ENCODE measurements around the gene KIRREL3.

KIRREL3 gene

GRCh38 chr11:126832387-126832786 is 168.2 kb downstream of the KIRREL3 start:
- Histone ChIP-seq H3F3A (ENCODE audit: insufficient read depth) (no peaks in the 10 kb centered on the region), H3K9me3 (ENCODE audit: insufficient read depth, low read length) (no peaks in the 10 kb centered on the region), H3K27ac (ENCODE audit: low read depth, low read length) (no peak overlapping the region), H3K36me3 (ENCODE audit: low read length) (no peaks in the 10 kb centered on the region), H3K9me2 (replicated peaks; ENCODE audit: insufficient read depth, low read length) (no peaks in the 10 kb centered on the region), H2AFZ (ENCODE audit: low read depth, low read length, severe bottlenecking) (no peak overlapping the region), H3K4me2 (ENCODE audit: low read depth, low read length, poor library complexity, severe bottlenecking) (no peak overlapping the region), H3K79me2 (ENCODE audit: insufficient read depth, low read length) (no peaks in the 10 kb centered on the region), H3K4me3 (ENCODE audit: insufficient read depth, low read length, poor library complexity, severe bottlenecking) (no peak overlapping the region), H3K27me3 (ENCODE audit: low read length) (no peaks in the 10 kb centered on the region), H4K20me1 (ENCODE audit: low read depth, low read length) (no peaks in the 10 kb centered on the region), H3K9ac (ENCODE audit: low read length) (no peak overlapping the region)
- TF ChIP-seq EZH2phosphoT487 (conservative IDR thresholded peaks at IDR 0.05; ENCODE audit: low read length), result no peak
- TF ChIP-seq CTCF (IDR thresholded peaks at IDR 0.05; ENCODE audit: insufficient read depth, low read length, poor library complexity, severe bottlenecking), result no peak

- no peaks in the 10 kb centered on the region for H3K9me3 ChIP-seq (ENCODE audit: insufficient read depth, low read length)
- no peaks in the 10 kb centered on the region for H3K9me2 ChIP-seq (replicated peaks; ENCODE audit: insufficient read depth, low read length)
- no peak overlapping the region for H3K4me2 ChIP-seq (ENCODE audit: low read depth, low read length, poor library complexity, severe bottlenecking)
- H3K27me3 ChIP-seq (ENCODE audit: low read length), result no peaks in the 10 kb centered on the region
- H4K20me1 ChIP-seq (ENCODE audit: low read depth, low read length), result no peaks in the 10 kb centered on the region
- H2AFZ ChIP-seq (ENCODE audit: low read depth, low read length, severe bottlenecking), result no peak overlapping the region
- H3F3A ChIP-seq (ENCODE audit: insufficient read depth), result no peaks in the 10 kb centered on the region
- H3K79me2 ChIP-seq (ENCODE audit: insufficient read depth, low read length), result no peaks in the 10 kb centered on the region
- H3K9ac ChIP-seq (ENCODE audit: low read length), result no peak overlapping the region
- H3K27ac ChIP-seq (ENCODE audit: low read depth, low read length), result no peak overlapping the region
- TF ChIP-seq EZH2phosphoT487 (conservative IDR thresholded peaks at IDR 0.05; ENCODE audit: low read length) (no peak), CTCF (IDR thresholded peaks at IDR 0.05; ENCODE audit: insufficient read depth, low read length, poor library complexity, severe bottlenecking) (no peak)
- no peaks in the 10 kb centered on the region for H3K36me3 ChIP-seq (ENCODE audit: low read length)
- no peak overlapping the region for H3K4me3 ChIP-seq (ENCODE audit: insufficient read depth, low read length, poor library complexity, severe bottlenecking)
These were observed 170.3 kb downstream of the KIRREL3 start for GRCh38 chr11:126830216-126830806.

GRCh38 chr11:126829716-126830115 is 170.9 kb downstream of the KIRREL3 start:
- H4K20me1 ChIP-seq (ENCODE audit: low read depth, low read length), result no peaks in the 10 kb centered on the region
- H3K4me2 ChIP-seq (ENCODE audit: low read depth, low read length, poor library complexity, severe bottlenecking), result no peak overlapping the region
- H3K27ac ChIP-seq (ENCODE audit: low read depth, low read length), result no peak overlapping the region
- TF ChIP-seq CTCF (IDR thresholded peaks at IDR 0.05; ENCODE audit: insufficient read depth, low read length, poor library complexity, severe bottlenecking) (no peak), EZH2phosphoT487 (conservative IDR thresholded peaks at IDR 0.05; ENCODE audit: low read length) (no peak)
- H2AFZ ChIP-seq (ENCODE audit: low read depth, low read length, severe bottlenecking), result no peak overlapping the region
- no peak overlapping the region for H3K4me3 ChIP-seq (ENCODE audit: insufficient read depth, low read length, poor library complexity, severe bottlenecking)
- H3K9ac ChIP-seq (ENCODE audit: low read length), result no peak overlapping the region
- no peaks in the 10 kb centered on the region for H3K79me2 ChIP-seq (ENCODE audit: insufficient read depth, low read length)
- no peaks in the 10 kb centered on the region for H3K9me3 ChIP-seq (ENCODE audit: insufficient read depth, low read length)
- H3F3A ChIP-seq (ENCODE audit: insufficient read depth), result no peaks in the 10 kb centered on the region
- H3K9me2 ChIP-seq (replicated peaks; ENCODE audit: insufficient read depth, low read length), result no peaks in the 10 kb centered on the region
- no peaks in the 10 kb centered on the region for H3K27me3 ChIP-seq (ENCODE audit: low read length)
- H3K36me3 ChIP-seq (ENCODE audit: low read length), result no peaks in the 10 kb centered on the region

All from SU-DHL-6 (cell line).